C4-2B (cell line): ENCODE measurements around the gene TRIO.

ENCODE experiments used
- H3K27ac ChIP-seq: fragments of 450-650 bp; 2 replicates; pipeline ENCODE4 v1.5.1; 2017
- ZFX ChIP-seq: fragments of 450-650 bp; IDR thresholded peaks from 2 replicates; pipeline ENCODE4 v1.6.1; 2017
- TF ChIP-seq, protein P1 (sequence below): fragments of 450-650 bp; conservative IDR thresholded peaks from 2 replicates; pipeline ENCODE4 v1.5.1; 2017; ENCODE audit warnings: mild to moderate bottlenecking

The TRIO gene

DNA sequence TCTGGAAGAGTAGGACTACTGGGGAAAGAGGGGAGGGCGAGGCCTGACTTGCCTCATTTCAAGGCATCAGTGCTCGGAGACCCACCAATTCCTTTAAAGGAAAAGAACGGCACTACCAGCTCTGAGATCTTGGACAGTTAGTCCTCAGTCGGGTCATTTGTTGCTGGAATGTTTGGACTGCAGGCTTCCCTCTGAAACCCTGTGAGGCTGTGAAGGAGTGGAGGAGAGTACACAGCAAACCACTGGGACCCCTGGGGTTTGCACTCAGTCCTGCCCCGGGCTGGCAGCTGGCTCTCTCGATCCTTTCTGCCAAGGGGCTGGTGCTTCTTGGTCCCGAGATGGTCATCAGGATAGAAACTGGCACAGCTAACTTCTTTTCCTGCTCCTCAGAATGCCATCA, 194.5 kb downstream of the TRIO start:
- H3K27ac ChIP-seq = no peak overlapping the region
- TF ChIP-seq, protein P1, sequence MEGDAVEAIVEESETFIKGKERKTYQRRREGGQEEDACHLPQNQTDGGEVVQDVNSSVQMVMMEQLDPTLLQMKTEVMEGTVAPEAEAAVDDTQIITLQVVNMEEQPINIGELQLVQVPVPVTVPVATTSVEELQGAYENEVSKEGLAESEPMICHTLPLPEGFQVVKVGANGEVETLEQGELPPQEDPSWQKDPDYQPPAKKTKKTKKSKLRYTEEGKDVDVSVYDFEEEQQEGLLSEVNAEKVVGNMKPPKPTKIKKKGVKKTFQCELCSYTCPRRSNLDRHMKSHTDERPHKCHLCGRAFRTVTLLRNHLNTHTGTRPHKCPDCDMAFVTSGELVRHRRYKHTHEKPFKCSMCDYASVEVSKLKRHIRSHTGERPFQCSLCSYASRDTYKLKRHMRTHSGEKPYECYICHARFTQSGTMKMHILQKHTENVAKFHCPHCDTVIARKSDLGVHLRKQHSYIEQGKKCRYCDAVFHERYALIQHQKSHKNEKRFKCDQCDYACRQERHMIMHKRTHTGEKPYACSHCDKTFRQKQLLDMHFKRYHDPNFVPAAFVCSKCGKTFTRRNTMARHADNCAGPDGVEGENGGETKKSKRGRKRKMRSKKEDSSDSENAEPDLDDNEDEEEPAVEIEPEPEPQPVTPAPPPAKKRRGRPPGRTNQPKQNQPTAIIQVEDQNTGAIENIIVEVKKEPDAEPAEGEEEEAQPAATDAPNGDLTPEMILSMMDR = no peak
- no peak for TF ChIP-seq ZFX

DNA sequence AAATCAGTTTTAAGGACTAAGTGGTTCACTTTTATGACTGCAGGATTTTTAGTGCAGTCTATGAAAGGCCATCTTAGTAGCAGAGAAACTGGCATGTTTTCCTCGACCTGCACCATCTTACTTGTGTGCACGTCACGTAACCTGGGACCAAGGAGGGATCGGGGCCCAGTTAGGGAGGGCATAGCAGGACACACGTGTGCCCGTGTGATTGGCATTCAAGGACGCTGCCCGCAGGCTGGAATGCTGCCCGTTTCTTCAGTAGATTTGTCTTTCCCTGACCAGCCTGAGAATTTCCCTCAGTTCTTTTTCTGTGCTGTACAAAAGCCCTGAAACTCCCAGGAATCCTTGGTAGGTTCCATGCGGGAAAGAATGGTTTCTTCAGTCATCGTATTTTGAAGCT, 196.3 kb downstream of the TRIO start:
- H3K27ac ChIP-seq = no peak overlapping the region
- no peak for TF ChIP-seq ZFX
- TF ChIP-seq, protein P1 = no peak

DNA sequence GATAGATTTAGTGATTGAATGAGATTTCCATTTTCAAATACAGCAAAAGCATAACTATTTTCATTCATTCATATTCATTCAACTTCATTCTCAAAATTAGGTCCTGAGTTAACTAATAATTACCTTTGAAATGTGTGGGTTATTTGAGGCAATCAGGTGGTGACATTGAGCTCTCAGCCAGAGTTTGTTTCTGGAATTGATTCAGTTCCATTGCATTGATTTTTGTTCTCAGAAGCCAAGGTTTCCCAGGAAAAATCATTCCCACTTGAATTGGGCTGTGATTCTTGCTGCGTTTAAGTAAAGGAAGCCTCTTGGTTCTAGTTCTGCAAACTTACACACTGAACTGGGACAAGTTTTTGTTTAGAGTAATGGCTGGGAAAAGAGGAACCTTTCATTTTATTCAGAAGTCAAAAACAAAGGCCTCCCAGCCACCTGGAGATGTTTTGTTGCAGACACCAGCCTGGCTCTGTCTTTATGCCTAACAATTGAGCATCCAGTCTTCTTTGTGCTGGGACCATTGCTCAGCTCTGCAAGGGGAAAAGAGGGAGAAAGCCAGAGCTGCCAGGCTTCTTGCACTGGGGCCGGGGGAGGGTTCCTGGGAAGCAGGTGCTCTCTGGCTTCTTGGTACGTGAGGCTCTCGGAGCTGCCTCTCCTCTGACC, 198.6 kb downstream of the TRIO start:
- TF ChIP-seq ZFX = no peak
- TF ChIP-seq, protein P1 = no peak
- H3K27ac ChIP-seq = no peak overlapping the region

GRCh38 chr5:14342306-14342705, 199.2 kb downstream of the TRIO start:
- H3K27ac ChIP-seq = no peak overlapping the region
- TF ChIP-seq, protein P1 = no peak
- no peak for TF ChIP-seq ZFX

DNA sequence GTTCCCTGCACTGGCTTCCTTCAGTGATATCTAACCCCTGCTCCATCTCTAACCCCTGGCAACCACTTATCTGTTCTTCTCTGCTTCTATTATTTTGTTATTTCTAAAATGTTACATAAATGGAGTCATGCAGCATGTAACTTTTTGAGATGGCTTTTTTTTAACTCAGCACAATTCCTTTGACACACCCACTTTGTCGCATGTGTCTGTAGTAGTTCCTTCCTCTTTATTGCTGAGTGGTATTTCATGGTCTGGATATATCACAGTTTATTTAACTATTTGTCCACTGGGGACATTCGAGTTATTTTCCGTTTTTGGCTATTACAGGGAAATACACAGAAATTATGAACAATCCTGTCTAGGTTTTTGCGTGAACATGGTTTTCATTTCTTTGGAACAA, 200.2 kb downstream of the TRIO start:
- TF ChIP-seq ZFX = no peak
- TF ChIP-seq, protein P1 = no peak
- H3K27ac ChIP-seq = no peak overlapping the region

DNA sequence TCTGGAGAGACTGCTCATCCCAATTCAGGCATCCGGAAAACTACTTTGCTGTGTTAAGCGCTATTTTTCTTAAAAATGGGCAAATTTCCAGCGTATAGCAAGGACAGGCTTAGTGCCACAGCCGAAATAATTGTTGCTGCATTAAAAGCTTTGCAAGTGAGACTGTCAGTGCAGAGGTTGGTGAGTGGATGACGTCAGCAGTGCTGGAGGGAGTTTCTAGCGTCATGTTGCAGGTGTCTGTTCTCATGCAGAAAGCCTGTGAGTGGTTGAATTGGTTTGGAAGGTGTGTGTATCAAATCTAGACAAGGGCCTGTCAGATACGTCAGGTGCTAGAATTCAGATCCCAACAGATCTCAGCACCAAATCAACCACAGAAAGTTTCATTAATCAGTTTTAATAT, 204.4 kb downstream of the TRIO start:
- H3K27ac ChIP-seq = no peak overlapping the region
- no peak for TF ChIP-seq ZFX

GRCh38 chr5:14348142-14348541, 205.0 kb downstream of the TRIO start:
- H3K27ac ChIP-seq = no peak overlapping the region
- TF ChIP-seq, protein P1 = no peak
- no peak for TF ChIP-seq ZFX

- no peak overlapping the region for H3K27ac ChIP-seq
- TF ChIP-seq, protein P1 = no peak
- no peak for TF ChIP-seq ZFX
Measured at GRCh38 chr5:14349029-14349428, 205.9 kb downstream of the TRIO start.
